Caco-2 (cell line): Measurements from ENCODE around the gene EGFR. TPM values are rescaled to one million over a fixed set of nuclear protein-coding genes. Genes with fewer than 3 reads are reported as not detected.

Experiments
- BruUV-seq: library from RNA; stranded (reverse); fragments of 400-500 nt; replicated peaks from 2 replicates; lab custom pipeline; 2021; lab: Mats Ljungman, UMichigan
- CTCF ChIA-PET: fragments of 300-600 bp; sonication (Branson Sonifier 250); formaldehyde crosslinking; loops from one replicate; lab custom pipeline; 2022; ENCODE audit warnings: antibody characterized with exemption; lab: Charles Lee
- POLR2A ChIA-PET: fragments of 300-600 bp; sonication (Branson Sonifier 250); formaldehyde crosslinking; loops from one replicate; lab custom pipeline; 2022; ENCODE audit warnings: antibody characterized with exemption; lab: Charles Lee
- DNase-seq, 2 experiments: peaks; one replicate each; pipeline versions ENCODE4 v3.0.0 to v3.0.0-alpha.2; 2020 to 2022
- H3K27me3 ChIP-seq: replicated peaks from 2 replicates; pipeline ENCODE4 v1.6.0; 2011; ENCODE audit warnings: low read length; ENCODE audit not compliant: control insufficient read depth, insufficient read depth
- H3K36me3 ChIP-seq: 2 replicates; pipeline ENCODE4 v1.5.1; 2011; ENCODE audit warnings: low read length; ENCODE audit not compliant: control insufficient read depth, insufficient read depth
- H3K4me1 ChIP-seq: fragments of 250-450 bp; sonication (Bioruptor Pico); 2 replicates; pipeline ENCODE4 v1.5.1; 2020; ENCODE audit warnings: mild to moderate bottlenecking
- H3K4me3 ChIP-seq: 2 replicates; pipeline ENCODE4 v1.5.1; 2011; ENCODE audit warnings: low read depth, mild to moderate bottlenecking, control low read depth, low read length
- H3K9me3 ChIP-seq: fragments of 250-450 bp; sonication (Bioruptor Pico); 2 replicates; pipeline ENCODE4 v1.5.1; 2020; ENCODE audit warnings: mild to moderate bottlenecking, moderate library complexity
- H3K27ac Mint-ChIP-seq: one replicate; pipeline ENCODE4 v1.8.0; 2022; ENCODE audit warnings: mixed read lengths; ENCODE audit not compliant: unreplicated experiment
- H3K27me3 Mint-ChIP-seq: one replicate; pipeline ENCODE4 v1.8.0; 2022; ENCODE audit warnings: mixed read lengths; ENCODE audit not compliant: insufficient read depth, unreplicated experiment
- H3K36me3 Mint-ChIP-seq: one replicate; pipeline ENCODE4 v1.8.0; 2022; ENCODE audit warnings: mild to moderate bottlenecking, mixed read lengths; ENCODE audit not compliant: insufficient read depth, unreplicated experiment
- H3K4me1 Mint-ChIP-seq: one replicate; pipeline ENCODE4 v1.8.0; 2022; ENCODE audit warnings: low read depth, mixed read lengths; ENCODE audit not compliant: unreplicated experiment
- H3K4me3 Mint-ChIP-seq: one replicate; pipeline ENCODE4 v1.8.0; 2022; ENCODE audit warnings: mild to moderate bottlenecking, moderate library complexity, mixed read lengths; ENCODE audit not compliant: unreplicated experiment
- H3K9me3 Mint-ChIP-seq: one replicate; pipeline ENCODE4 v1.8.0; 2022; ENCODE audit warnings: mixed read lengths; ENCODE audit not compliant: unreplicated experiment
- CTCF ChIP-seq, 2 experiments: fragments of 200-600 bp in 1 of 2; IDR thresholded peaks; 1 replicate in 1 of 2; 2 replicates in 1 of 2; pipeline versions ENCODE4 v1.5.1 to v1.8.0; 2011 to 2022; ENCODE audit warnings: antibody characterized with exemption in 1 of 2, control low read depth in 1 of 2, inconsistent platforms in 1 of 2, low read depth in 1 of 2, low read length in 1 of 2, mild to moderate bottlenecking in 1 of 2, moderate library complexity in 1 of 2; ENCODE audit not compliant: insufficient read depth in 1 of 2, severe bottlenecking in 1 of 2, unreplicated experiment in 1 of 2
- intact Hi-C: fragments of 100-400 bp; cut with micrococcal nuclease; formaldehyde crosslinking; loops from one replicate; pipeline ENCODE4 v1.10.0; 2022; ENCODE audit not compliant: unreplicated experiment
- total RNA-seq: library from RNA; stranded (reverse); gene quantifications from 2 replicates; pipeline ENCODE4 v1.2.3, GENCODE V29; 2022

Gene EGFR
- total RNA-seq, 1 experiment from 2014 or later: 60.1 TPM

GRCh38 chr7:55059021-55059420 lies 40.2 kb downstream of the EGFR start:
- Histone ChIP-seq H3K4me1 (peaks cover 16% of the 10 kb centered on the region), H3K27me3 (no peaks in the 10 kb centered on the region), H3K9me3 (no peaks in the 10 kb centered on the region), H3K36me3 (no peaks in the 10 kb centered on the region; the same call in 1 of the 2 replicates), H3K4me3 (no peak overlapping the region)
- Mint-ChIP-seq H3K27me3 (no peaks in the 10 kb centered on the region), H3K4me1 (peaks cover 26% of the 10 kb centered on the region), H3K36me3 (peaks cover 14% of the 10 kb centered on the region), H3K9me3 (no peaks in the 10 kb centered on the region), H3K4me3 (no peak overlapping the region), H3K27ac (no peak overlapping the region)
- ChIA-PET CTCF (no interaction called here), POLR2A (no interaction called here)
- TF ChIP-seq CTCF (IDR thresholded peaks at IDR 0.05; ENCODE audit: insufficient read depth in 1 of 2, low read depth in 1 of 2, low read length in 1 of 2, severe bottlenecking in 1 of 2, unreplicated experiment in 1 of 2): no peak
- DNase-seq: no peak
- no TSS peak for BruUV-seq
- intact Hi-C loops: no loop called here

GRCh38 chr7:55060085-55060484 lies 41.3 kb downstream of the EGFR start:
- ChIA-PET CTCF (no interaction called here), POLR2A (no interaction called here)
- TF ChIP-seq CTCF (IDR thresholded peaks at IDR 0.05; ENCODE audit: insufficient read depth in 1 of 2, low read depth in 1 of 2, low read length in 1 of 2, severe bottlenecking in 1 of 2, unreplicated experiment in 1 of 2): no peak
- Mint-ChIP-seq H3K27ac (no peak overlapping the region), H3K9me3 (no peaks in the 10 kb centered on the region), H3K4me3 (no peak overlapping the region), H3K4me1 (peaks cover 23% of the 10 kb centered on the region), H3K27me3 (no peaks in the 10 kb centered on the region), H3K36me3 (peaks cover 12% of the 10 kb centered on the region)
- no peaks in the 10 kb centered on the region for H3K27me3 ChIP-seq
- no peaks in the 10 kb centered on the region for H3K36me3 ChIP-seq
- intact Hi-C loops: no loop called here
- no peak overlapping the region for H3K4me3 ChIP-seq
- H3K9me3 ChIP-seq: no peaks in the 10 kb centered on the region
- no peak for DNase-seq
- BruUV-seq: no TSS peak
- peaks cover 26% of the 10 kb centered on the region for H3K4me1 ChIP-seq

GRCh38 chr7:55060636-55061022 lies 41.8 kb downstream of the EGFR start:
- POLR2A ChIA-PET: no interaction called here
- H3K36me3 ChIP-seq: no peaks in the 10 kb centered on the region
- H3K4me1 Mint-ChIP-seq: peaks cover 22% of the 10 kb centered on the region
- H3K4me3 ChIP-seq: no peak overlapping the region
- peaks cover 32% of the 10 kb centered on the region for H3K4me1 ChIP-seq
- H3K27ac Mint-ChIP-seq: no peak overlapping the region
- H3K9me3 Mint-ChIP-seq: no peaks in the 10 kb centered on the region
- H3K36me3 Mint-ChIP-seq: peaks cover 11% of the 10 kb centered on the region
- H3K27me3 Mint-ChIP-seq: no peaks in the 10 kb centered on the region
- no TSS peak for BruUV-seq
- H3K4me3 Mint-ChIP-seq: no peak overlapping the region
- H3K9me3 ChIP-seq: no peaks in the 10 kb centered on the region
- TF ChIP-seq CTCF (IDR thresholded peaks at IDR 0.05; ENCODE audit: insufficient read depth in 1 of 2, low read depth in 1 of 2, low read length in 1 of 2, severe bottlenecking in 1 of 2, unreplicated experiment in 1 of 2): no peak
- CTCF ChIA-PET: no interaction called here
- intact Hi-C loops: no loop called here
- H3K27me3 ChIP-seq: no peaks in the 10 kb centered on the region
- DNase-seq: no peak
